HG03103 (cell line): ENCODE measurements around the gene SEC23B.
"Not testable (repeated sequence)": the region's sequence is repeated elsewhere in the genome, so short reads cannot be mapped to it uniquely, and the experiment has no call there.

Source experiments
- ATAC-seq: cut with Tn5 transposase; IDR thresholded peaks from one replicate; pipeline ENCODE4 v1.9.1; 2021; ENCODE audit warnings: low read depth; ENCODE audit not compliant: unreplicated experiment

SEC23B gene

GRCh38 chr20:18507218-18508191 is at the start of gene SEC23B:
Gene SEC23B, plus strand, starts transcription at chr20:18507940. Its CDS starts 2,896 bp downstream, at chr20:18510836.
- peak; percentile 96 for ATAC-seq

DNA sequence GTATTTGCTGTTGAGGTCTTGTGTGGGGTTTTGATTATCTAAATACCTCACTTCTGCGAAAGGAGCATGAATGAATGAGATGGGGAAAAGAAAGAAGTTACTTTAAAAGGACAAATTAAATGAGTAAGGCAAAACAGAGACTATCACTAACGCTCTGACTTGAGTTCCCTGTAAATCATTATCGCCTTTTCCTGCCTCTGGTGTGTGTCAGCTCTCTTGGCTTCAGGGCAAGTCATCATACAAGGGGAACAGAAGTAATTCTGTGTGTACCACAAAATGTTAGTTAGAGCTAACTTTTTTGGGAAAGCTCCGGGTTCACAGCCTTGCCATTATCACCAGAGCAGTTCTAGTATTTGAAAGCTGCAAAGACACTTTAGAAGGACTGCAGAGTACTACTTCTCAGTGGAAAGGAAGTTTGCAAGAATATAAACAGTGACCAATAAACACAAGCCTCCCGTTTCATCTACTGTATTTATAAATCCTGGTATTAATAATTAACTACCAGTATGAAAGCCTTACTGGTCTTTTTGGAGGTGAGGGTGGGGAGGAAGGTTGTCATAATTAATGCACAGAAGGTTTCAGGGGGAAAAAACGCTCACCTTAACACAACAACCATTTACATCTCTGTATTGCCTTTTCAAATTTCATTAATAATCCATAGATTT is 42.1 kb upstream of the SEC23B start:
- ATAC-seq: no peak

GRCh38 chr20:18466574-18466893 is 41.2 kb upstream of the SEC23B start:
- ATAC-seq: peak; percentile 22

GRCh38 chr20:18466894-18467730 is 40.6 kb upstream of the SEC23B start, which contains the start of the genes DZANK1 and POLR3F:
Gene DZANK1, minus strand, starts transcription at chr20:18467030. Its CDS starts 1,672 bp downstream, at chr20:18465358.
Gene POLR3F, plus strand, starts transcription at chr20:18467390. Its CDS starts 117 bp downstream, at chr20:18467507.
- ATAC-seq: peak; percentile 98

DNA sequence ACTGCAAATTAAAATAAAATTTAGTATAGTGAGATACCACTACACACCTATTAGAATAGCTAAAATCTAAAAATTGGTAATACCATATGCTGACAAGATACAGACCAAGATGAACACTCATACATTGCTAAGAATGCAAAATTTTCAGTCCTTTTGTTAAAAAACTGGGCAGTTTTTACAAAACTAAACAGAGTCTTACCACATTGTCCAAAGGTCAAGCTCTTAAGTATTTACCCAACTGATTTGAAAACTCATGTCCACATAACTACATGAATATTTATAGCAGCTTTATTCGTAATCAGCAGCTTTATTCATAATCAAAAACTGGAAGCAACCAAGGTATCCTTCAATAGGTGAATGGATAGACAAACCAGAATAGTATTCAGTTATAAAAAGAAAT is 30.5 kb upstream of the SEC23B start:
- ATAC-seq: no peak

GRCh38 chr20:18477821-18478220 is 29.9 kb upstream of the SEC23B start:
- no peak for ATAC-seq

- ATAC-seq: no peak
Observed at GRCh38 chr20:18481596-18481995, 26.1 kb upstream of the SEC23B start.

- ATAC-seq: no peak
Observed at GRCh38 chr20:18488301-18488700, 19.4 kb upstream of the SEC23B start.

- ATAC-seq: no peak
Observed at GRCh38 chr20:18496042-18496441, 11.7 kb upstream of the SEC23B start.

- ATAC-seq: peak; percentile 98
Observed at GRCh38 chr20:18496740-18497592, 10.8 kb upstream of the SEC23B start, which contains the start of gene RBBP9. Gene RBBP9, minus strand, starts transcription at chr20:18497225. Its CDS starts 58 bp downstream, at chr20:18497167.

- ATAC-seq: no peak
Observed at GRCh38 chr20:18497603-18498002, 10.1 kb upstream of the SEC23B start.

- ATAC-seq: not testable (repeated sequence)
Observed at GRCh38 chr20:18501672-18502071, 6.1 kb upstream of the SEC23B start.

- no peak for ATAC-seq
Observed at GRCh38 chr20:18504479-18505060, 3.2 kb upstream of the SEC23B start.

GRCh38 chr20:18506744-18507143 is 996 bp upstream of the SEC23B start:
- ATAC-seq: no peak

DNA sequence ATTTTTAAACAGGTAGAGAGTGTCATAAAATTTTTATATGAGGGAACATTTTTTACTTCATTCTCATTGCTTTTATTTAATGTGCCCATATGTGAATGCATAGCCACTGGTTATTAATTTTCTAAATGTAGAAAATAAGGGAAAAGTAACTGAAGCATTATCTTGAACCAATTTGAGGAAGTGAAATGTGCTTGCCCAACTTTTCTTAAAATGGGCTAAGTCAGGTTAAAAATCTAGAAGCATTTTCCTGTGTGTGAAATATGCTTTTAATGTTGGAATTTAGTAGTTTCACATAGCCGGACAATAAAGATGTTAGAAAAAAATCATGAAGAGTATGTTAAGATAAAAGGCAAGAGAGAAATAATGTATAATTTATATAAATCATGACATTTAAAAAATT is 3.8 kb downstream of the SEC23B start:
- ATAC-seq: no peak

GRCh38 chr20:18513208-18513607 is 5.5 kb downstream of the SEC23B start:
- no peak for ATAC-seq

GRCh38 chr20:18514127-18514526 is 6.4 kb downstream of the SEC23B start:
- ATAC-seq: no peak

GRCh38 chr20:18515973-18516372 is 8.2 kb downstream of the SEC23B start:
- no peak for ATAC-seq

- ATAC-seq: not testable (repeated sequence)
Observed at GRCh38 chr20:18522066-18522465, 14.3 kb downstream of the SEC23B start.
